ENCODE results near the gene HOXC4. TPM values are rescaled to one million over a fixed set of nuclear protein-coding genes. Genes with fewer than 3 reads are reported as not detected.

HOXC4 gene
- total RNA-seq, 1 experiment from 2014 or later: 9.6 TPM

- POLR2A ChIA-PET (ENCODE audit: low non-redundant PET): no interaction called here
- Histone ChIP-seq H3K9me3 (ENCODE audit: low read depth, low read length, poor library complexity, severe bottlenecking) (no peaks in the 10 kb centered on the region), H3K4me1 (ENCODE audit: insufficient read depth, low read length, poor library complexity, severe bottlenecking) (no peaks in the 10 kb centered on the region), H3K27ac (ENCODE audit: low read depth, low read length, poor library complexity, severe bottlenecking) (no peak overlapping the region), H3K36me3 (ENCODE audit: insufficient read depth, low read length, poor library complexity, severe bottlenecking) (no peaks in the 10 kb centered on the region), H3K27me3 (replicated peaks; ENCODE audit: insufficient read depth, low read depth, low read length, poor library complexity) (no peaks in the 10 kb centered on the region), H3K4me3 (ENCODE audit: low read depth, low read length, poor library complexity, severe bottlenecking) (no peak overlapping the region)
- no peak for DNase-seq (ENCODE audit: low spot score)
- CTCF ChIA-PET: interaction anchor here (0.6 kb wide), 1 partner anchor 253 kb away, joined by 3 read pairs; the partner anchor contains the start of gene COPZ1
- TF ChIP-seq CTCF (conservative IDR thresholded peaks at IDR 0.05; ENCODE audit: low read depth, low read length) (no peak), EZH2 (IDR thresholded peaks at IDR 0.05; ENCODE audit: borderline replicate concordance, low read depth, low read length, poor library complexity, severe bottlenecking) (no peak)
- no TSS peak for BruUV-seq (replicated peaks)
- intact Hi-C loops (cut with micrococcal nuclease; ENCODE audit: unreplicated experiment): no loop called here
These were observed 18.3 kb downstream of the HOXC4 start for GRCh38 chr12:54071942-54072341.

GRCh38 chr12:54074308-54074707 lies 20.7 kb downstream of the HOXC4 start:
- Histone ChIP-seq H3K27ac (ENCODE audit: low read depth, low read length, poor library complexity, severe bottlenecking) (no peak overlapping the region), H3K36me3 (ENCODE audit: insufficient read depth, low read length, poor library complexity, severe bottlenecking) (no peaks in the 10 kb centered on the region), H3K4me1 (ENCODE audit: insufficient read depth, low read length, poor library complexity, severe bottlenecking) (no peaks in the 10 kb centered on the region), H3K27me3 (replicated peaks; ENCODE audit: insufficient read depth, low read depth, low read length, poor library complexity) (no peaks in the 10 kb centered on the region), H3K4me3 (ENCODE audit: low read depth, low read length, poor library complexity, severe bottlenecking) (no peak overlapping the region), H3K9me3 (ENCODE audit: low read depth, low read length, poor library complexity, severe bottlenecking) (no peaks in the 10 kb centered on the region)
- TF ChIP-seq EZH2 (IDR thresholded peaks at IDR 0.05; ENCODE audit: borderline replicate concordance, low read depth, low read length, poor library complexity, severe bottlenecking) (no peak), CTCF (conservative IDR thresholded peaks at IDR 0.05; ENCODE audit: low read depth, low read length) (no peak)
- intact Hi-C loops (cut with micrococcal nuclease; ENCODE audit: unreplicated experiment): no loop called here
- no TSS peak for BruUV-seq (replicated peaks)
- no peak for DNase-seq (ENCODE audit: low spot score)
- ChIA-PET CTCF (no interaction called here), POLR2A (ENCODE audit: low non-redundant PET) (no interaction called here)

GRCh38 chr12:54075409-54075808 lies 21.8 kb downstream of the HOXC4 start:
- no peak for TF ChIP-seq CTCF (conservative IDR thresholded peaks at IDR 0.05; ENCODE audit: low read depth, low read length)
- no peak for TF ChIP-seq EZH2 (IDR thresholded peaks at IDR 0.05; ENCODE audit: borderline replicate concordance, low read depth, low read length, poor library complexity, severe bottlenecking)
- H3K4me3 ChIP-seq (ENCODE audit: low read depth, low read length, poor library complexity, severe bottlenecking): no peak overlapping the region
- no peaks in the 10 kb centered on the region for H3K9me3 ChIP-seq (ENCODE audit: low read depth, low read length, poor library complexity, severe bottlenecking)
- CTCF ChIA-PET: no interaction called here
- H3K4me1 ChIP-seq (ENCODE audit: insufficient read depth, low read length, poor library complexity, severe bottlenecking): peaks cover 4% of the 10 kb centered on the region
- intact Hi-C loops (cut with micrococcal nuclease; ENCODE audit: unreplicated experiment): no loop called here
- POLR2A ChIA-PET (ENCODE audit: low non-redundant PET): interaction anchor here (0.5 kb wide), 1 partner anchor 25 kb away, joined by 4 read pairs; no protein-coding TSS in a partner anchor
- no peak overlapping the region for H3K27ac ChIP-seq (ENCODE audit: low read depth, low read length, poor library complexity, severe bottlenecking)
- no peak for DNase-seq (ENCODE audit: low spot score)
- no peaks in the 10 kb centered on the region for H3K36me3 ChIP-seq (ENCODE audit: insufficient read depth, low read length, poor library complexity, severe bottlenecking)
- BruUV-seq (replicated peaks): no TSS peak
- H3K27me3 ChIP-seq (replicated peaks; ENCODE audit: insufficient read depth, low read depth, low read length, poor library complexity): no peaks in the 10 kb centered on the region
